AG04450 (cell line): Measurements from ENCODE around the gene MFSD8. TPM values are rescaled to one million over a fixed set of nuclear protein-coding genes. Genes with fewer than 3 reads are reported as not detected.
"Not testable (repeated sequence)": the region's sequence is repeated elsewhere in the genome, so short reads cannot be mapped to it uniquely, and the experiment has no call there.

Source experiments
- CTCF ChIA-PET: fragments of 300-600, 350-600 bp; formaldehyde crosslinking; extraction: SDS; loops from one replicate; lab custom pipeline; 2022; ENCODE audit warnings: antibody characterized with exemption, inconsistent platforms; lab: Charles Lee
- POLR2A ChIA-PET: fragments of 350-600 bp; formaldehyde crosslinking; extraction: SDS; loops from one replicate; lab custom pipeline; 2021; ENCODE audit warnings: antibody characterized with exemption, inconsistent platforms; lab: Yijun Ruan, JAX
- DNase-seq: peaks from one replicate; pipeline ENCODE4 v3.0.0-alpha.2; 2011; ENCODE audit warnings: low read depth, low spot score
- H3K27ac ChIP-seq: one replicate; pipeline ENCODE4 v1.5.1; 2012; ENCODE audit warnings: low read depth, low read length, control low read depth
- H3K27me3 ChIP-seq: one replicate; pipeline ENCODE4 v1.6.0; 2012; ENCODE audit warnings: low read length; ENCODE audit not compliant: control insufficient read depth, insufficient read depth
- H3K4me3 ChIP-seq: 2 replicates; pipeline ENCODE4 v1.5.1; 2011; ENCODE audit warnings: mild to moderate bottlenecking, low read depth, low read length, control low read depth
- H3K9me3 ChIP-seq: 2 replicates; pipeline ENCODE4 v1.5.1; 2012; ENCODE audit warnings: low read length; ENCODE audit not compliant: control insufficient read depth, insufficient read depth
- polyA plus RNA-seq: library from polyadenylated mRNA; depleted of rRNA; stranded (reverse); fragments of >200 nt; gene quantifications from 2 replicates; pipeline ENCODE4 v1.2.3, GENCODE V29; 2011
- TF ChIP-seq, protein P1 (sequence below): IDR thresholded peaks from 2 replicates; pipeline ENCODE4 v1.5.1; 2011; ENCODE audit warnings: low read depth, low read length, control low read depth, inconsistent platforms

The MFSD8 gene
- polyA plus RNA-seq, 1 experiment: 18.0 TPM

DNA sequence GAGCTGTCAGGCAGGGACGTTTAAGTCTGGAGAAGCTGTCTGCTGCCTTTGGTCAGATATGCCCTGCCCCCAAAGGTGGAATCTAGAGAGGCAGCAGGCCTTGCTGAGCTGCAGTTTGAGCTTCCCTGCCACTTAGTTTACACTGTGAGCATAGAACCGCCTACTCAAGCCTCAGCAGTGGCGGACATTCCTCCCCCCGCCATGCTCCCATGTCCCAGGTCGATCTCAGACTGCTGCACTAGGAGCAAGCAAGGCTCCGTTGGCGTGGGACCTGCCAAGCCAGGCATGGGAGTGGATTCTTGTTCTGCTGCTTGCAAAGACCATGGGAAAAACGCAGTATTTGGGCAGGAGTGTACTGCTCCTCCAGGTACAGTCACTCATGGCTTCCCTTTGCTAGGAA, 59.9 kb downstream of the MFSD8 start:
- TF ChIP-seq, protein P1, sequence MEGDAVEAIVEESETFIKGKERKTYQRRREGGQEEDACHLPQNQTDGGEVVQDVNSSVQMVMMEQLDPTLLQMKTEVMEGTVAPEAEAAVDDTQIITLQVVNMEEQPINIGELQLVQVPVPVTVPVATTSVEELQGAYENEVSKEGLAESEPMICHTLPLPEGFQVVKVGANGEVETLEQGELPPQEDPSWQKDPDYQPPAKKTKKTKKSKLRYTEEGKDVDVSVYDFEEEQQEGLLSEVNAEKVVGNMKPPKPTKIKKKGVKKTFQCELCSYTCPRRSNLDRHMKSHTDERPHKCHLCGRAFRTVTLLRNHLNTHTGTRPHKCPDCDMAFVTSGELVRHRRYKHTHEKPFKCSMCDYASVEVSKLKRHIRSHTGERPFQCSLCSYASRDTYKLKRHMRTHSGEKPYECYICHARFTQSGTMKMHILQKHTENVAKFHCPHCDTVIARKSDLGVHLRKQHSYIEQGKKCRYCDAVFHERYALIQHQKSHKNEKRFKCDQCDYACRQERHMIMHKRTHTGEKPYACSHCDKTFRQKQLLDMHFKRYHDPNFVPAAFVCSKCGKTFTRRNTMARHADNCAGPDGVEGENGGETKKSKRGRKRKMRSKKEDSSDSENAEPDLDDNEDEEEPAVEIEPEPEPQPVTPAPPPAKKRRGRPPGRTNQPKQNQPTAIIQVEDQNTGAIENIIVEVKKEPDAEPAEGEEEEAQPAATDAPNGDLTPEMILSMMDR: no peak
- POLR2A ChIA-PET: no interaction called here
- Histone ChIP-seq H3K27me3 (no peaks in the 10 kb centered on the region), H3K9me3 (peaks cover 6% of the 10 kb centered on the region; the same call in 1 of the 2 replicates), H3K4me3 (no peak overlapping the region), H3K27ac (no peak overlapping the region)
- DNase-seq: no peak
- CTCF ChIA-PET: no interaction called here

DNA sequence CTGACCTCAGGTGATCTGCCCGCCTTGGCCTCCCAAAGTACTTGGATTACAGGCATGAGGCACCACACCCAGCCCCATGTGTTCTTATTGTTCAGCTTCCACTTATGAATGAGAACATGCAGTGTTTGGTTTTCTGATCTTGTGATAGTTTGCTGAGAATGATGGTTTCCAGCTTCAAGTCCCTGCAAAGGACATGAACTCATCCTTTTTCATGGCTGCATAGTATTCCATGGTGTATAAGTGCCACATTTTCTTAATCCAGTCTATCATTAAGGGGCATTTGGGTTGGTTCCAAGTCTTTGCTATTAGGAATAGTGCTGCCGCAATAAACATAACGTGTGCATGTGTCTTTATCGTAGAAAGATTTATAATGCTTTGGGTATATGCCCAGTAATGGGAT, 65.3 kb downstream of the MFSD8 start:
- POLR2A ChIA-PET, H3K27me3 ChIP-seq, H3K4me3 ChIP-seq, H3K9me3 ChIP-seq, DNase-seq, H3K27ac ChIP-seq, CTCF ChIA-PET: not testable (repeated sequence)

DNA sequence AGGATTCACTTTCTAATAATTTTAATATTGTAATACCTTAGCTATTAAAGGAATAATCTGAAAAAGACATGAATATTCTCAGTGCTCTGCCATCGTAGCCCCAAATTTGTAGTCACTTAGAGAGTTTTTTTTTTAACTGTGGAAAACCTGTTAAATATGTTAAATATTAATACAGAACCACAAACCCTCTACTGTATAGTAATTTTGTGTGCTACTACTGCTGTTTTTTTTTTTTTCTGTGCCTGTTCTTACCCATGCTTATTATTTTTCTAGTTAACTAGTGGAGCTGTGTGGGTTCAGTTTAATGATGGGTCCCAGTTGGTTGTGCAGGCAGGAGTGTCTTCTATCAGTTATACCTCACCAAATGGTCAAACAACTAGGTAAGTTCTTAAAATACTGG, 68.4 kb downstream of the MFSD8 start:
- H3K27ac ChIP-seq: no peak overlapping the region
- no peak overlapping the region for H3K4me3 ChIP-seq
- H3K27me3 ChIP-seq: no peaks in the 10 kb centered on the region
- no peaks in the 10 kb centered on the region for H3K9me3 ChIP-seq
- DNase-seq: no peak
- TF ChIP-seq, protein P1: no peak
- CTCF ChIA-PET: no interaction called here
- POLR2A ChIA-PET: interaction anchor here (0.7 kb wide), 1 partner anchor 21 kb away, joined by 3 read pairs; no protein-coding TSS in a partner anchor

DNA sequence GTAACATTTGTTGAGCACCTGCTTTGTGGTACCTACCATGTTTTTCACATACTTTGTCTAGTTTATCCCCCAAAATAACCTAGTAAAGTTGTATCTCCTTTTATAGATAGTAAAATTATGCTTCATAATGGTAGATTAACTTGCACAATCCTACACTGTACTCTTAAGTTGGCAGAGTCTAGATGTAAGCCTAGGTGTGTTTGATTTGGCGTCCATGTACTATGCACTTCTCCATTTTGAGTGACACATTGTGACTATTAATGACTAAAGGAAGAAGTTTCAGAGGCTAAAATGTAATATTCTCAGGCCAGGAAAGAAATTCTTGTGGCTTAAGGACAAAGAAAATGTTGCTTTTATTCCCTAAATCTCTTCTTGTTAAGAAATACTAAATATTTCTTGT, 68.9 kb downstream of the MFSD8 start:
- TF ChIP-seq, protein P1: no peak
- no peaks in the 10 kb centered on the region for H3K9me3 ChIP-seq

DNA sequence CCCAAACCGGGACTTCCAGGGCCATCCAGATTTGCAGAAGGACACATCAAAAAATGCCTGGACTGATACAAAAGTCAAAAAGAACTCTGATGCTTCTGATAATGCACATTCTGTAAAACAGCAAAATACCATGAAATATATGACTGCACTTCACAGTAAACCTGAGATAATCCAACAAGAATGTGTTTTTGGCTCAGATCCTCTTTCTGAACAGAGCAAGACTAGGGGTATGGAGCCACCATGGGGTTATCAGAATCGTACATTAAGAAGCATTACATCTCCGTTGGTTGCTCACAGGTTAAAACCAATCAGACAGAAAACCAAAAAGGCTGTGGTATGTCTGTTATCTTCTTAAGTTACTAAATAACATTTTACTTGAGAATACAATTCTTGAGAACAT, 75.1 kb downstream of the MFSD8 start:
- ChIA-PET CTCF (no interaction called here), POLR2A (interaction anchor here (0.5 kb wide), 1 partner anchor 1421 kb away, joined by 5 read pairs; no protein-coding TSS in a partner anchor)
- DNase-seq: no peak
- H3K27ac ChIP-seq: no peak overlapping the region
- TF ChIP-seq, protein P1: no peak
- H3K27me3 ChIP-seq: no peaks in the 10 kb centered on the region
- no peak overlapping the region for H3K4me3 ChIP-seq
- no peaks in the 10 kb centered on the region for H3K9me3 ChIP-seq

More for the DNA sequence above, 68.9 kb downstream of the MFSD8 start:
- Histone ChIP-seq H3K4me3 (no peak overlapping the region), H3K27ac (no peak overlapping the region), H3K27me3 (no peaks in the 10 kb centered on the region)
- CTCF ChIA-PET: no interaction called here
- no peak for DNase-seq
- POLR2A ChIA-PET: interaction anchor here (0.7 kb wide), 1 partner anchor 20 kb away, joined by 3 read pairs; no protein-coding TSS in a partner anchor

DNA sequence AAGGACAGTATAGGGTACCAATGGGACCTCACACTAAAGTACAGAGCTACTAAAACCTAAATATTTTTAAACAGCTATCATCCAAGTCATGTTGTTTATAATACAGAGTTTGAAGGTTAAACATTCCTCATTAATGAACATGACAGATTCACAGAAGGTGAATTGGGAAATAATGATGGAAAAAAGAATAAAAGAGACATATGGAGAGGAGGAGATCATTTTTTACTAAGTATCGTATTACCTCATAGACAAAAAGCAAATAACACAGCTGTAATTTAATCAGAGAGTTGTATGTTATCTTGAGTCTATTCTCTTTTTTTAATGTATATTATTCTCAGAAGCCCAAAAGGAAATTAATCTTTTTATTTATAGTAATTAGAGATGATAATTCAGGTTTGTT, 76.4 kb downstream of the MFSD8 start:
- no peak overlapping the region for H3K4me3 ChIP-seq
- no peak overlapping the region for H3K27ac ChIP-seq
- TF ChIP-seq, protein P1: no peak
- no peaks in the 10 kb centered on the region for H3K27me3 ChIP-seq
- DNase-seq: no peak
- POLR2A ChIA-PET: no interaction called here
- no peaks in the 10 kb centered on the region for H3K9me3 ChIP-seq
- CTCF ChIA-PET: no interaction called here
